Measurements from ENCODE around the gene U2AF1L4.
"Not testable (repeated sequence)": the region's sequence is repeated elsewhere in the genome, so short reads cannot be mapped to it uniquely, and the experiment has no call there.

U2AF1L4 gene

DNA sequence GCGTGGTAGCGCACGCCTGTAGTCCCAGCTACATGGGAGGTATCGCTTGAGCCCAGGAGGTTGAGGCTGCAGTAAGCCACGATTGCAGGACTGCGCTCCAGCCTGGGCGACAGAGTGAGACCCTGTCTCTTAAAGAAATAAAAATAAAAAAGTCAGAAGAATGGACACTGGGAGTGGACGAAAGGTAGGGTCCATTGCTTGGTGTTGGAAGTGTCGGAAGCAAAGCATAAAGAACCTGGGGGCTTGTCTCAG is 29.8 kb upstream of the U2AF1L4 start:
- in situ Hi-C loops (cut with MboI; ENCODE audit: low pct_unique_long_range_greater_than_20kb, low sequenced_read_pairs, unreplicated experiment), result no loop called here
- TF ChIP-seq, protein P1, sequence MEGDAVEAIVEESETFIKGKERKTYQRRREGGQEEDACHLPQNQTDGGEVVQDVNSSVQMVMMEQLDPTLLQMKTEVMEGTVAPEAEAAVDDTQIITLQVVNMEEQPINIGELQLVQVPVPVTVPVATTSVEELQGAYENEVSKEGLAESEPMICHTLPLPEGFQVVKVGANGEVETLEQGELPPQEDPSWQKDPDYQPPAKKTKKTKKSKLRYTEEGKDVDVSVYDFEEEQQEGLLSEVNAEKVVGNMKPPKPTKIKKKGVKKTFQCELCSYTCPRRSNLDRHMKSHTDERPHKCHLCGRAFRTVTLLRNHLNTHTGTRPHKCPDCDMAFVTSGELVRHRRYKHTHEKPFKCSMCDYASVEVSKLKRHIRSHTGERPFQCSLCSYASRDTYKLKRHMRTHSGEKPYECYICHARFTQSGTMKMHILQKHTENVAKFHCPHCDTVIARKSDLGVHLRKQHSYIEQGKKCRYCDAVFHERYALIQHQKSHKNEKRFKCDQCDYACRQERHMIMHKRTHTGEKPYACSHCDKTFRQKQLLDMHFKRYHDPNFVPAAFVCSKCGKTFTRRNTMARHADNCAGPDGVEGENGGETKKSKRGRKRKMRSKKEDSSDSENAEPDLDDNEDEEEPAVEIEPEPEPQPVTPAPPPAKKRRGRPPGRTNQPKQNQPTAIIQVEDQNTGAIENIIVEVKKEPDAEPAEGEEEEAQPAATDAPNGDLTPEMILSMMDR (IDR thresholded peaks at IDR 0.05; ENCODE audit: extremely low read depth, insufficient read depth, missing control alignments), result no peak
- DNase-seq (ENCODE audit: low spot score), result no peak

DNA sequence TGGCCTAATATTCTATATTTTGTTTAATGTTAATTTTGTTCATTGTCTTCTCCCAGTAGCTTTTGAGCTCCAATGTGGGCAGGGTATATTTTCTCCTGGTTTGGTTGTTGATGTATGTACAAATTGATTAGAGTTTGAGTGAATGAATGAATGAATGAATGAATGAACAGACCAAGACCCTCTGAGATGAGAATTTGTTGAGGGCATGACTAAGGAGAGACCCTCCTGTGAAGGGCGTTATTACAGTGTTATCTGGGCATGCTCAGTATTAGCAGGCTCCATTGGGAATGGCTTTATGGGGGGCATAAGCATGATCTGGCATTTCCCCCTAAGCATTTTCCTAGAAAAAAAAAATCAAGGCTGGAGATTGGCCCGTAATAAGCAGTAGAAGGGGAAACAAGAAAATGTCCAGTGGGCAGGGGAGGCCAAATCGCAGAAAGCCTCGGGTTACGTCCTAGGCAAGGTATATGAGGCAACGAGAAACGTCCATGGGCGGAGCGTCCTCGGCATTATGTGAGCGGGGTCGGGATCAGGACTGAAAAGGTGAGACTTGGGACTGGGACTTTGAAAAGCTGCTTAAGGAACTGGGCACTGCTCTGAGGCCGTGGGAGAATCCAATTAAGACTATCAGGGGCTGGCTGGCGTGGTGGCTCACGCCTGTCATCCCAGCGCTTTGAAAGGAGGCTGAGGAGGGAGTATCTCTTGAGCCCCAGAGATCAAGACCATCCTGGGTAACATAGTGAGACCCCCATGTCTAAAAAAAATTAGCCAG is 29.2 kb upstream of the U2AF1L4 start:
- TF ChIP-seq, protein P1 (IDR thresholded peaks at IDR 0.05; ENCODE audit: extremely low read depth, insufficient read depth, missing control alignments), result no peak
- DNase-seq (ENCODE audit: low spot score), result no peak
- in situ Hi-C loops (cut with MboI; ENCODE audit: low pct_unique_long_range_greater_than_20kb, low sequenced_read_pairs, unreplicated experiment), result no loop called here

DNA sequence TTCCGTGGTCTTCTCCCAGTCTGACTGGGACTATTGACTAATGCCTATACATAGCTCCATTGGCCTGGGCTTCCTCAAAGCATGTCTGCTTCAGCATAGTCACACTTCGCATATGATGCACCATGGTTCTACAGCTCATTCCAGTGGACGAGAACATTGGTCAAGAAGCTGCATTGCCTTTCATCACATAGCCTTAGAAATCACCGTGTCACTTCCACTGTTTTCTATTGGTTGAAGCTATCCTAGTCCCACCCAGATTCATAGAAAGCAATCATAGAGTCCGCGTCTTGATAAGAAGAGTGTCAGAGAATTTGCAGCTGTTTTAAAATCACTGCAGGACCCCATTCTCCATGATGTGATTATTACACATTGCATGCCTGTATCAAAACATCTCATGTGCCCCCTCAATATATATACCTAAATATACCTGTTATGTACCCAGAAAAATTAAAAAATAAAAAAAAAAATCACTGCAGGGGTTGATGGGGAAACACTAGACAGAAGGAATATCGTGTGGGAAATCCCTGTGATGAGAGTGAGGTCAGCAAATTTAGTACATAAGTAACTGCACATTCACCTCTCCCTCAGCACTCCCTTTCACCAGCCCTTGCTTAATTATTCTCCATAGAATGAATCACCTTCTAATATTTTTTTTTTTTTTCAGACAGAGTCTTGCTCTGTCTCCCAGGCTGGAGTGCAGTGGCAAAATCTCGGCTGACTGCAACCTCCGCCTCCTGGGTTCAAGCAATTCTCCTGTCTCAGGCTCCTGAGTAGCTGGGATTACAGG is 28.0 kb upstream of the U2AF1L4 start:
- TF ChIP-seq, protein P1 (IDR thresholded peaks at IDR 0.05; ENCODE audit: extremely low read depth, insufficient read depth, missing control alignments), result no peak
- no peak for DNase-seq (ENCODE audit: low spot score)
- in situ Hi-C loops (cut with MboI; ENCODE audit: low pct_unique_long_range_greater_than_20kb, low sequenced_read_pairs, unreplicated experiment), result no loop called here

DNA sequence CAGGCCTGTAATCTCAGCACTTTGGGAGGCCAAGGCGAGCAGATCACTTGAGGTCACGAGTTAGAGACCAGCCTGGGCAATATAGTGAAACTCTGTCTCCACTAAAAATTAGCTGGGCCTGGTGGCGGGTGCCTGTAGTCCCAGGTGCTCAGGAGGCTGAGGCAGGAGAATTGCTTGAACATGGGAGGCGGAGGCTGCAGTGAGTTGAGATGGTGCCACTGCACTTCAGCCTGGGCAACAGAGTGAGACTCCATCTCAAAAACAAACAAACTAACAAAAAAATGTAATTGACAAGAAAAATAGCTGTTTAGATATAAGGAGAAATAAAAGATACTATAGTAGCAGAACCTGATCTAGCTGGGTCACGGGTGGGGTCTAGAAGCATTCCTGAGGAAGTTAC is 27.1 kb upstream of the U2AF1L4 start:
- DNase-seq (ENCODE audit: low spot score); in situ Hi-C loops (cut with MboI; ENCODE audit: low pct_unique_long_range_greater_than_20kb, low sequenced_read_pairs, unreplicated experiment): not testable (repeated sequence)

DNA sequence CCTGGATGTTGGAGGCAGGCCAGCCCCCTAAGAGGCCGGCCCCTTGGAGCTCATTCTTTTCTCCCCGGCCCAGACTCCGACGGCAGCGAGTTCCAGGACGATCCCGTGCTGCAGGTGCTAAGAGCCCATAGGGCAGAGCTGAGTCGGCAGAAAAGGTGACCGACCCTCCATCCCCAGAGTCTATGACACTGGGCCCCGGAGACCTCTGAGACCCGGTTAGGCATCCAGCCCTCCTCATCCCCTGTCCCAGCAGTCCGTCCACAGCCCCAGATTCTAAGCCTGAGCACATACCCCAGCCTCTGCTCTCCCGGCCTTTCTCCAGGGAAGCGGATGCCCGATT is 22.8 kb upstream of the U2AF1L4 start:
- in situ Hi-C loops (cut with MboI; ENCODE audit: low pct_unique_long_range_greater_than_20kb, low sequenced_read_pairs, unreplicated experiment), result no loop called here
- TF ChIP-seq, protein P1 (IDR thresholded peaks at IDR 0.05; ENCODE audit: extremely low read depth, insufficient read depth, missing control alignments), result no peak
- DNase-seq (ENCODE audit: low spot score), result no peak

DNA sequence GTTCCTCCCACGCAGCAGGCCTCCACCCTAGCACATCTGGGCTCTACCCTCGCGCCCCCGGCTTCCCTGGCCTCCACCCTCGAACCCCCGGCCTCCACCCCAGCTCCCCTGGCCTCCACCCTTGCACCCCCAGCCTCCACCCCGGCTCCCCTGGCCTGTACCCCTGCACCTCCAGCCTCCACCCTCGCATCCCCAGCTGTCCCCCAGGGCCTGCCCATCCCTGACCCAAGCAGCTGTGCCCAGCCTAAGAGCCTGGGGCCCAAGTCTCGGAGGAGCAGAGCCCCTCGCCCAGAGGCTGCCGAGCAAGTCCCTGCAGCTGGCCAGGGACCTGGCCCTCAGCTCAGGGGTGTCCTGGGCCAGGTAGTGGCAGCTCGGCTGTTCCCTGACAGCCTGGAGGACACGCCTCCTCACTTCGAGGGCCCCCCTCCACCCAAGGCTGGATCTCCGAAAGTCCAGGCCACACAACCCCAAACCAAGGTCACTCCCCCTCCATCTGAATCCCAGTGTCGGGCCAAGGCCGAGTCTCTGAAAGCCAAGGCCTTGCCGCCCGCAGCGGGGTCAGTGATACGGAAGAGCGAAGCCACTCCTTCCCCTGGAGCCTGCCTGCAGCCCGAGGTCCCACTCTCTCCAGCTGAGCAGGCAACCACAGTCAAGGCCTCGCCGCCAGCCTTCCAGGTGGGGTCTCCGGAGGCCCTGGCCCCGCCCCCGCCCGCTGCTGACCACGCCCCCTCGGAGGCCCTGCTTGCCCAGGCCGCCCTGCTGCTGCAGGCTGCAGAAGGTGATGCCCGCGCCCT is 22.3 kb upstream of the U2AF1L4 start:
- TF ChIP-seq, protein P1 (IDR thresholded peaks at IDR 0.05; ENCODE audit: extremely low read depth, insufficient read depth, missing control alignments), result no peak
- DNase-seq (ENCODE audit: low spot score), result peak; percentile 26
- in situ Hi-C loops (cut with MboI; ENCODE audit: low pct_unique_long_range_greater_than_20kb, low sequenced_read_pairs, unreplicated experiment), result no loop called here

Data from GM13977 (cell line).